ENCODE measurements around the gene C1QL4.
"Not testable (repeated sequence)": the region's sequence is repeated elsewhere in the genome, so short reads cannot be mapped to it uniquely, and the experiment has no call there.

C1QL4 gene

GRCh38 chr12:49288922-49289555 lies 47.9 kb downstream of the C1QL4 start:
- DNase-seq (ENCODE audit: insufficient read length, low spot score) (peak; percentile 11), FAIRE-seq (no peak)
- TF ChIP-seq CTCF (IDR thresholded peaks at IDR 0.05; ENCODE audit: insufficient read depth, missing control alignments): no peak

DNA sequence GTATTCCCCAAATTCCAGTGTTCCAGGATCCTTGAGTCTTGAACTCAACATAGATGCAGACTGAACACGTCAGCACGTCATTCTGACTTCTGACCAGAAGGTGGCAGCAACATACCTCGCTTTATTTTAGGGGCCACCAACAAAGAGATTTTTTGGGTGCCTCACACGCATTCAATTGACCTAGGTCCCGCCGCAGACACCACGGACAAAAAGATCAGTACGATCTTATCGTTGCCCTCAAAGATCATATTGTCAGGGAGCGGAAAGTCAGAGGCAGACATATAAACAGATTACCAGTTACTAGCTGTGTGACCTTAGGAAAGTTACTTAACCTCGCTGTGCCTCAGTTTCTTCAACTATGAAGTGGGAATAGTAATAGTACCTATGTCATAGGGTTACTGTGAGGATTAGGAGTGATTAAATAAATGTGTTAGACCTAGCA lies 48.6 kb downstream of the C1QL4 start:
- FAIRE-seq: peak; percentile 55
- TF ChIP-seq CTCF (IDR thresholded peaks at IDR 0.05; ENCODE audit: insufficient read depth, missing control alignments): peak; percentile 90
- DNase-seq (ENCODE audit: insufficient read length, low spot score): peak; percentile 62

DNA sequence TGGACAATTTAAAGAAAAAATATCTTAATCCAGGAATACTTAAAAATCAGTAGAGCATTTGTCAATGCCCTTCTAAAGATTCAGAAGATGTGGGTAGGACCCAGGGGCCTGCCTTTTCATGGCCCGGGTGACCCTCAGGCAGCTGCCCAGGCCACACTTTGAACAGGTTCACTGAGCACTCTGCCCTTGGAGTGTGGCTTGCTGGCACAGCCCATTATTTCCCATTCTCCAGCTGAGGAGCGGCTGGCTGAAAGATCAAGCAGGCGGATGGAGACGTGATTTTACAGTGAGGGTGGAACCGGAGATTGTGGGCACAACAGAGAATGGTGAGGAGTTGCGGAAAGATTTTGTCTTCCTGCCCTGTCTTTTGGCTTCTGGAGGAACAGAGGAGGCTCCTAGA lies 49.1 kb downstream of the C1QL4 start:
- FAIRE-seq (no peak), DNase-seq (ENCODE audit: insufficient read length, low spot score) (no peak)
- no peak for TF ChIP-seq CTCF (IDR thresholded peaks at IDR 0.05; ENCODE audit: insufficient read depth, missing control alignments)

DNA sequence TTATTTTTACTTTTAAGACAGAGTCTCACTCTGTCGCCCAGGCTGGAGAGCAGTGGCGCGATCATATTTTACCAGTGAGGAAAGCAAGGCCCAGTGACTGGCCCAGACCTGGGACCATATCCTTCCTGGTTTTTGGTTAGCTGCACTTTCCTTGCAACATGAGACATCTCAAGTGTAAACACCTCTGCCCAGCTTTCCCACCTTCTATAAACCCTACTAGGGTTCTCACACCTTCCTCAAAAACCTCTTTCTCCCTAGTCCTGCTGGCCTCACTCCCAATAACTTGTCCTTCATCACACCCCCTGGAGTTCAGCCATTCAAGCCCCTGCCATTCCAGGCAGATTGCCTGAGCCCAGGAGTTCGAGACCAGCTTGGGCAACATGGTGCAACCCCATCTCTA lies 52.3 kb downstream of the C1QL4 start:
- FAIRE-seq (no peak), DNase-seq (ENCODE audit: insufficient read length, low spot score) (no peak)
- TF ChIP-seq CTCF (IDR thresholded peaks at IDR 0.05; ENCODE audit: insufficient read depth, missing control alignments): no peak

DNA sequence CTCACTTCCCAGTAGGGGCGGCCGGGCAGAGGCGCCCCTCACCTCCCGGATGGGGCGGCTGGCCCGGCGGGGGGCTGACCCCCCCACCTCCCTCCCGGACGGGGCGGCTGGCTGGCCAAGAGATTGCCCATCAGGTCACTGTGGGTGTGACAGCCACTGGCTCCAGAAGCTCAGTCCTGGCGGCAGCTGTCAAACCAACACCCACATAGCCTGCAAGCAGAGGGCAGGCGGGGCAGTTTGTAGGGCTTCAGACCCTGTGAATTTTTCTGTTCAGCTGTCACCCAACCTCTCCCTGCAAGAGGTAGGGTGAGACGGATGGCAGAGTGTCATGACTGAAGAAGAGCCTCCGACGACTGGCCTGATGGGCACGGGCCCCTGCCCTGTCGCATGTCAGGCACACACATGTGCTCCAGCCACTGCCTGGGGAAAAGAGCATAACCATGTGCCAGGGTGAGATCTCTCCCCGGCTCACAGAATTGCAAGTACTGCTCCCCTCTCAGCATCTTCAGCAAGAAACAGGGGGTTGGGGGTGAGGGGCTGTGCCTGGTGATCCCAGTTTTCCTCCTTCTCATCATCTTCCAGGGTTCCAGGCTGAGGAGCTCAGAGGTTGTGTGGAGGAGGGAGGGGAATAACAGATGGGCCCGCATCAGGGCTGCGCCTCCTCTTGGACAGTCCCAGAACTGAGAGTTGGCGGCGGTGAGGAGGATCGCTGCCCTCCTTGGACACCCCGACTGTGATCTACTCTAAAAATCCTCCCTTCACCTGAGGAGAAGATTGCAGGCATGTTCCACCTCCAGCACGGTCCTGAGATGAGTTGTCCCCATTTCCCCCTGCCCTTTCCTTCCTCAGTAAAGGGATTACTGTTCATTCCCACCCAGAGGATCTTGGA lies 53.2 kb downstream of the C1QL4 start:
- no peak for FAIRE-seq
- no peak for DNase-seq (ENCODE audit: insufficient read length, low spot score)
- no peak for TF ChIP-seq CTCF (IDR thresholded peaks at IDR 0.05; ENCODE audit: insufficient read depth, missing control alignments)

DNA sequence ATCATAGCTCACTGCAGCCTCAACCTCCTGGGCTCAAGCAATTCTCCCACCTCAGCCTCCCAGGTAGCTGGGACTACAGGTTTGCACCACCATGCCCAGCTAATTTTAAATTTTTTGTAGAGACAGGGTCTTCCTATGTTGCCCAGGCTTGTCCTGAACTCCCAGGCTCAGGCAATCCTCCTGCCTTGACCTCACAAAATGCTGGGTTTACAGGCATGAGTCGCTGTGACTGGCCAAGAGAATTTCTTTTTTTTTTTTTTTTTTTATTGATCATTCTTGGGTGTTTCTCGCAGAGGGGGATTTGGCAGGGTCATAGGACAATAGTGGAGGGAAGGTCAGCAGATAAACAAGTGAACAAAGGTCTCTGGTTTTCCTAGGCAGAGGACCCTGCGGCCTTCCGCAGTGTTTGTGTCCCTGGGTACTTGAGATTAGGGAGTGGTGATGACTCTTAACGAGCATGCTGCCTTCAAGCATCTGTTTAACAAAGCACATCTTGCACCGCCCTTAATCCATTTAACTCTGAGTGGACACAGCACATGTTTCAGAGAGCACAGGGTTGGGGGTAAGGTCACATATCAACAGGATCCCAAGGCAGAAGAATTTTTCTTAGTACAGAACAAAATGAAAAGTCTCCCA lies 54.1 kb downstream of the C1QL4 start:
- DNase-seq (ENCODE audit: insufficient read length, low spot score); FAIRE-seq: not testable (repeated sequence)

Measured in D721Med (cell line).